GM21390 (cell line): ENCODE data around the gene OOSP4A.

Experiments used
- ATAC-seq: cut with Tn5 transposase; IDR thresholded peaks from one replicate; pipeline ENCODE4 v1.9.1; 2021; ENCODE audit not compliant: unreplicated experiment

Gene OOSP4A

DNA sequence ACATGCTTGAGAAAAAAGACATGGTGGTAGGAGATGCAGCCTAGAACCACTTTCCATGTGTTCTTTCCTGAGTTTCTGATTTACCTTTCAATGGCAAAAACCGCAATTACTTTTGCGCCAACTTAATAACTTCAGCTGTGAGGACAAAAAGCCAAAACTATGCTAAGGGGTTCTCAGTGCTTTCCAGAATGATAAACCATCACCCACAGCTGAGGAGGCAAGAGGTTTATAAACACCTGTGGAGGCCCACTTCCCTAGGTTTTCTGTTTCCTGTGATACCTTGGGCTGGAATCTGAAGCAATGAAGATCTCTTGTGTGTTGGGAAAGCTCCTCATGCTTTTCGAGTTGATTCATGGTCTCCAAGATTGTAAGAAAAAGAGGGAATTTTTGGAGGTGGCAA is at the start of gene OOSP4A:
Gene OOSP4A, plus strand, starts transcription at position 301 of the 400 bp plus-strand sequence. Its CDS starts 0 bp downstream, at position 301.
- no peak for ATAC-seq

DNA sequence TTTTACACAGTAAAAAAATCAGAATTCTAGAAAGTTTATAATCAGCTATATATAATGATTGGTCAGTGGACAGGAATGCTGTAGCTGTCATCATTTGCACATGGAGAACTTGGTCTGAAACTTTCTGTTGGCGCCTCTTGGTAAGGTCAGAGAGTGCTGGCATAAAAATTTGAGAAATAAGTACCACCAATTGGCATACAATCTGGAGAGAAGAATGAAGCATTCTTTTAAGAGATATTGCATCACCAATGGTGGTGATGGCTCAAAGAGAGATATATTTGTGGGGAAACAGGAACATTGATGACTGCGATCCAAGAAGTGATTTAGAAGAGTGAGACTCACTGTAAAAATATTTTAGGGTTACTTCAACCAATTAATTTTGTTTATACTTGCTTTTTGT is 45.4 kb upstream of the OOSP4A start:
- ATAC-seq, result no peak

DNA sequence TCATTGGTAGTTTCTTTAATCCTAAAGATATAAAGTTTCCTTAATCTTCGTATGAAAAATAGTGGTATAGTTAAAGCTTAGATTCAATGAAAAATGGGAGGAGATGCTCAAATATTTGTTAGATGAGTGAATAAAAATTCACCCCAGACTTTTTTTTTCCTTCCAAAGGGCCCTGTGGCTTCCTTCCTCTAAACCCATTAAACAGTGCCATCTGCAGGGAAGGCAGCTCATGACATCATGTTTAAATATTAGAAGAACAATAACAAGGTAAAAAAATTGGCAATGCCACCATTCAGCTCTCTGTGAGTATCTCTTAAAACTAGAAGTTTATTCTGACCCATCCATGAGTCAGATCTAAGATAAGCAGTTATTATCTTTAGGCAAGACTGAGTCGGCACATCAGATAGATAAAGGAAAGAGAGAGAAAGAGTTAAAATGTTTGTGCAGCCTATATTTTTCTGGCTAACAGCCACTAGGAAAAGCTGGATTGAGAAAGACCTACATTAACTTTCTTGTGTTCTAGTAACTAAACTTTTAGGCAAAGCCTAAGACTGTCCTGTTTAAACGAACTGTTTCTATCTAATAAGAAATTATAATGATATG is 44.7 kb upstream of the OOSP4A start:
- no peak for ATAC-seq

DNA sequence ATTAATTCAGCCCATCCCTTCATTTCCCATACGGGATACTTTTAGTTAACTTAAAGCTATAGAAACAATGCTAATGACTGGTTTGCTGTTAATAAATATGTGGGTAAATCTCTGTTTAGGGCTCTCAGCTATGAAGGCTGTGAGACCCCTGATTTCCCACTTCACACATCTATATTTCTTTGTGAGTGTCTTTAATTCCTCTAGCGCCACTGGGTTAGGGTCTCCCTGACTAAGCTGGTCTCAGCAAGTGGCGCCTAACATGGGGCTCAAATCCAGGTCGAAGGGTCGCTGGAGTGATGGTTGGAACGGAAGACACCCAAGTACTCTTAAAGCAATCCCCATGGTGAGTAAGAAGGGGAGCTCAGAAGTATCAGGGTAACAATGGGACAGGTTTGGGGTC is 40.0 kb upstream of the OOSP4A start:
- no peak for ATAC-seq

DNA sequence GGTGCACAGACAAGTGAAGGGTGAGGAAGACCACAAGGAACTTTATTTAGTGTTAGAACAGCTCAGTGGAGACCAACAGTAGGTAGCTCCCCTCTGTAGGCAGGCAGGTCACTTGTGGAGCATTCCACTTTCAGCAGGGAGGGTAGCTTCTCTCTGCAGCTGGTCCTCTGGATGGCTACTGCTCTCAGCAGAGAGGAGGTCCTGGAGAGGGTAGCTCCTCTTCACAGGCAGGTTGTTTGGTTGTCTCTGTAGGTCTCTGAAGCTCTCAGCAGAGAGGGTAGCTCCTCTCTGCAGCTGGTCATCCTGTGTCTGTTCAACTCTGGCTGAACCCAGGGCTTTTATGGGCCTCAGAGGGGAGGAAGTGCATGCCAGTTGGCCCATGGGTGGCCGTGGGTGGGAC is 32.1 kb upstream of the OOSP4A start:
- no peak for ATAC-seq

DNA sequence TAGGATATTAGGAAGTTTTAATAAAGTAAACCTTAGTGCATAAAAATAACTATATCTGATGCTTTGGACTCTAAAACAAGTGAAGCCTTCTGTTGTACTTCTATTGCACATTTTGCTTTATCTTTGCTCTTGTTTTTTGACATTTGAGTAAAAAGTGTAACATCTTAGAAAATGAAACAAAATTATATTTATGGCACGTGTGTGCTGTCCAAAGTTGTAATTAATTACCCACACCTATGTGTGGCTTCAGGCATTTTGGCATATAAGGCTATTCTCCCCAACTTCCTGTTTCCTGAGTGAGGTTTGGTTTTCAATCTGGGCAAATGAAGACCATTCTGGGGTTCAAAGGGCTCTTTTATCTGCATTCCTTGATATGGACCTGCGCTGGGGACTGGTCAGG is 25.7 kb upstream of the OOSP4A start, which contains the start of gene OOSP1:
Gene OOSP1, plus strand, starts transcription at position 301 of the 400 bp plus-strand sequence. Its CDS starts 23 bp downstream, at position 324.
- no peak for ATAC-seq

DNA sequence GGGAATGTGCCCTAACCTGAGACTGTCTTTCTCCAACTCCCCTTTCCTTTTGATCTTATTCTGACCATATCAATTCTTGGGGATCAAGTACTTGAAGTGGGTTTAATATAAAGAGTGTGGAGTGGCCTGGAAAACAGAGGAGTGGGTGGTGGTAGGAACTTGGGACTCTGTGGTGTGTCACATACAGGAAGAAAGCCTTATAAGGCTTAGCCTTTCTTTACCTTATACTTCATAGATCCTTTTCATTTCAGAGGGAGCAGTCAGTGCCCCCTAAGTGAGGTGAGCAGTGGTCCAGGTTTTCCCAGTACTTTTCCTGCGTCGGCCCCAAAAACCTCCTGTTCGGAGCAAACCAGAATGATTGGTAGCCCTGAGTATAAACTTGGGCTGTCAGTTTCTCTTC is 25.1 kb upstream of the OOSP4A start:
- no peak for ATAC-seq

DNA sequence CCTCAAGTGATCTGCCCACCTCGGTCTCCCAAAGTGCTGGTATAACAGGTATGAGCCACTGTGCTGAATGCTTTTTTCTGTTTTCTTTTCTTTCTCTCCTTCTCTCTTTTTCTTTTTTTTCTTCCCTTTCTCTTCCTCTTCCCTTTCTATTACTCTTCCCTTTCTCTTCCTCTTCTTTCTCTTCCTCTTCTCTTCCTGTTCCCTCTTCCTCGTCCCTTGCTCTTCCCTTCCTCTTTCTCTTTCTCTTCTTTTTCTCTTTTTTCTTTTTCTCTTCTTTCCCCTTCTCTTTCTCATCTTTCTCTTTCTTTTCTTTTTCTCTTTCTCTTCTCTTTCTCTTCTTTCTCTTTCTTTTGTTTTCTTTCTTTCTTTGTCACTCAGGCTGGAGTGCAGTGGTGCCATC is 24.4 kb upstream of the OOSP4A start:
- ATAC-seq, result no peak

DNA sequence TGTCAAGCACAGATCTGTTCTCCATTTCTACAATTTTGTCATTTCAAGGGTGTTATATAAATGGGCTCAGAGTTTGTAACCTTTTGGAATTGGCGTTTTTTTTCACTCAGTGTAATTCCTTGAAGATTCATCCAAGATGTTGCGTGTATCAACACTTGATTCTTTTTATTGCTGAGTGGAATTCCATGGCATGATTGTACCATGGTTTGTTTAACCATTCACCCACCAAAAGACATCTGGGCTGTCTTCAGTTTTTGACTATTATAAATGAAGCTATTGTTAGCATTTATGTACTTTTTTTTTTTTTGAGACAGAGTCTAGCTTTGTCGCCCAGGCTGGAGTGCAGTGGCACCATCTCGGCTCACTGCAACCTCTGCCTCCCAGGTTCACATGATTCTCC is 22.7 kb upstream of the OOSP4A start:
- no peak for ATAC-seq

DNA sequence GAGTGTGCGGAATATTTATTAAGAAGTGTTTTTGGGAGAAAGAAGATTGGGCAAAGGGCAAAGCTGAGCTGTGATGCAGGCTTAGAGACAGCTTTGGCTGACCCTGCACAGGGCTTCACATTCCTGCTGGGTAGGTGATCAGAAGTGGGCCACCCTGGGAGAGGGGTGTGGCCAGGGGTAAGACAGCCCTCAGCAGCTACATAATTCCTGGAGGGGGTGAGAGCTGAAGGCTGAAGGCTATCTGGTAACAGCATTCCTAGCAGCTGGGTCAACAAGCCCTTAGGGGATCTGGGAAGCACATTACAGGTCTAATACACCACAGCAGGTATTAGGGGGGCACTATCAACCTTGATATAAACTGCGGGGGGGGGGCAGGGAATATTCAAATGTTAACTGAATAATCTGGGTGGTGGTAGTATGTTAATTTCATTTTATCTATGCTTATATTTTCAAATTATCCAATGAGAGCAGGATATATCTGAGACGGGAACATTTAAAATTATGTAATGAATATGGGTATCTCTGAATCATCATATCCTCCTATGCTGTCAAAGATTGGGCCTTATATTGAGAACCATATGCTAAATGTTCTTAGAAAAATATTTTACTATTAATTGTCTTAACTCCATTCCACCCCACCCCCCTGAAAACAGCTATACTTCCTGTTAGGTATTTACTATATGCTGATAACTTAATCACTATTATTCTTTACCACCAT is 19.7 kb upstream of the OOSP4A start:
- ATAC-seq, result no peak

DNA sequence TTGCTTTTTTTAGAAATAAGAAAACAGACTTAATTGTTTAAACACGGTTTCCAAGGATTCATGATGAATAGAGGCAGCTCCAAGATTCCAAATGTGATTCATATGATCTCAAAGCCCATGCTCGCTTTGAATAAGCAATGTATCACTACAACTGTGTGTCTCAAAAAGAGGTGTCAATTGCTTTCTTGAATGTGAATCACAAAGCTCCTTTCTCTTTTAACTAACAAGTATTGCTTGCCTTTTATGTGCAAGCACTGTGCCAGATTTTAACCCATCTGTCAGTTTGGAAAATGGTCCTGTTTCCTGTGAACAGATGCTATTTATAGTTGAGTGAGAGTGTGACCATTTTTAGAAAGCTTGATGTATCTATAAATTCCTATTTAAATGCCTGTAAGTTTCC is 19.1 kb upstream of the OOSP4A start:
- no peak for ATAC-seq

DNA sequence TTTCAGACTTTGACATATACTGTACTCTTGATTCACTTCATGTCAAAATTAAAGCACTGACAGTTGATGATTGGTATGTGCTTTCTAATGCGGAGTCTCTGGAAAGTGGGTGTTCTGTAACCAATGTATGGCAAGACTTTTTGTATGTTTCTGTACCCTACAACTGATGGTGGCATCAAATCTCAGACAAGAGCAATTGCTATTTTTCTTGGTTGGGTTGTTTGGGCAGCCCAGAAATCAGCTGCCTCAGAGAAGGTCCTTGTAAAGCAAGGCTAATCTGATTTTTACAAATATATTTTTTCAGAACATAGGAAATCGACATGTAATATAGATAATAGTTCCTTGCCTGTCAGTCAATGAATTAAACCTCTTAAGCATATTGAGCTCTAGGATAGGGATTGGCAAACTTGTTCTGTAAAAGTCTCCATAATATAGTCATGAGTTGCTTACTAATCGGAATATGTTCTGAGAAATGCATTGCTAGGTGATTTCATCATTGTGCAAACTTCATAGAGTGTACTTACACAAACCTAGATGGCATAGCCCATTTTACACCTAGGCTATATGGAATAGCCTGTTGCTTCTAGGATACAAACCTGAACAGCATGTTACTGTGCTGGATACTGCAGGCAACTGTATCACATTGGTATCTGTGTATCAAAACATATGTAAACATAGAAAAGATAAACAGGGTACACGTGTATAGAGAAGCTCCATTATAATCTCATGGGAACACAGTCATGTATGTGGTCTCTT is 10.2 kb upstream of the OOSP4A start:
- ATAC-seq, result no peak

DNA sequence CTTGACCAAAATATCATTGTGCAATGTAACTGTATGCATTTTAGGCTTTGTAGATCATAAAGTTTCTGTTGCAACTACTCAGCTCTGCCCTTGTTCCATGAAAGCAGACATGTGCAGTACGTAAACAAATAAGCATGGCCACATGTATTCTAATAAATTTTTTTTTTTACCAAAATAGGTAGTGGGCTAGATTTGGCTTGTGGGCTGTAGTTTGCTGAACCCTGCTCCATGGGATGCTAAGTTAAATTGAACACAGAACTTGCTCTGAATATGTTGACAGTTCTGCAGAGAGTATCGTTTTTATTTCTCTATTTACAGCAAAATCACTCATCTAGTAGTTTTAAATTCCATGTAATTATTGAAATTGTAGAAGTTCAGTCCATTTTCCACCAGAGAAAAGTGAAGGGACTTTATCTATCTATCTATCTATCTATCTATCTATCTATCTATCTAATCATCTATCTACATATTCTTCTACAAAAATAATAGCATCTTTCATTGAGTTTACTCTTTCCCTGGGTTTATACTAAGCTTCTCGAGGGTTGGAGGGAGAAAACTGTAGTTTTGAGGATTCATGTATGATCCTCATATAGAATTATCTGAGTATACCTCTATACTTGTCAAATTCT is 9.5 kb upstream of the OOSP4A start:
- ATAC-seq, result no peak

DNA sequence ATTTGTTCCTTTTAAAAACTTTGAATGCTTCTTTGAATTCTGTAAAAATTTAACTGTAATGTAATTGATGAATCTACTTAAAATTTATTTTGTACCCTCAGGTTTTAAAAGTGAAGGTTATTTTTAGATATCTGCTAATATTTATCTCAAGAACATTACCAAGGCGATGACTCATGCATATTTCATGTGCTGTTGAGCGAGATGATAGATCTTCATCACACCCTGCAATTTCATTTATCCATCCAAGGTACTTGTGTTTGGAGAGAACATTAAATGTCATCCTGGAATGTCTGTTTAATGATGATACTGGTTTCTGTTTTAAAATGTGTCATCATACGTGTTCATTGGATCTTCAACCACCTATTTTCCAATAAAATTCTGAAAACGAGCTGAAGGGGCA is 6.7 kb upstream of the OOSP4A start:
- no peak for ATAC-seq

DNA sequence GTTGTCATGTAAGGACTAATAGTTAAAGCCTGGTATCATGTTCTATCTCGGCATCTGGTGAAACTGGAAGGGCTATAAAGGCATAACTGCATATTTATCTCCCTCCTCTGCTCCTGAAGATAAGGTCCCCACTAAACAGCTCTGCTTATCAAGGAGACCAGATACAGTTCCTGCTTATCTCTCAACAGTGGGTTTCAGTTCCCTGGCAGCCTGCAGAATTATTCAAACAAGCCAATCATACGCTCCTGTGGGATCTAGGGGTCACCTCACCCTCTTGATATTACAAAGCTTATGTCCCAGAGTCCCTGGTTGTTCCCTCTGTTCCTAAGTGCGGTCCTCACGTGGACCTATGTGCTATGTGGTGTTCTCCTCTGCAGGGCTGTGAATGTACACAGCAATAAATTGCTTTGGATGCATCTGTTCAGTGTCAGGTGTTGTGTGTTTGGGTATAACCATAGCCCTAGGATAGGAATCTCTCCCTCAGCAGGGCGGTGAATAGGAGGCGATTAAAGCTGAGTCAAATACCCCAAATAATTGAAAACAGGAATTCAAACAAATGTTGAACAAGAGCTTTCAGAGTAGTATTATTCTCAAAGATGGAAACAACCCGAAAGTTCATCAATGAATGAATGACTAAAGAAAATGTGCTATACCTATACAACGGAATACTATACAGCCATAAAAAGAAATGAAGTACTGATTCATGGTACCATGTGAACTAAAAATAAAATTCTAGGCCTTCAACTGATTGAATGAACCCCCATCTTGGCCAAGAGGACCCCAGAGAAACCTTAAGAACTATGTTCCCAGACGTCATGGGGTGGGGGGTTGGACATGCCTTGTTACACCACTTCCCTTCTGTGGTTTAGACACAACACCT is 3.1 kb upstream of the OOSP4A start:
- ATAC-seq, result no peak

DNA sequence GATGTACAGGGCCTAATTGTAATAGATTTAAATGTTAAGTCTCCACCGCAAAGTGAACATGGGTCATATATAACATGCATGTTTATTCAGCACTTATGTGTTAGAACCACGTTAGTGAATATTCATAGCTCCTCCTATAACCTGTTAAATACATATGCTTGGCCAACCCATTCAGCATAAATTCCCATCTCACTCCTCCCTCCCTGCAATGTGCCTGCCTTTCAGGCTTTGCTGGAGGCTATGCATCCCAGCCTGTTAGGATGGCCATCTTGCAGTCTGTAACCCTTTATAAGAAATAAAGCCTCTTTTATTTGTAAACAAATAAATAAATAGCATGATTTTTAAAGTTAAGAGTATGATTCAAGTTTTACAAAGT is 1.7 kb upstream of the OOSP4A start:
- ATAC-seq, result no peak

DNA sequence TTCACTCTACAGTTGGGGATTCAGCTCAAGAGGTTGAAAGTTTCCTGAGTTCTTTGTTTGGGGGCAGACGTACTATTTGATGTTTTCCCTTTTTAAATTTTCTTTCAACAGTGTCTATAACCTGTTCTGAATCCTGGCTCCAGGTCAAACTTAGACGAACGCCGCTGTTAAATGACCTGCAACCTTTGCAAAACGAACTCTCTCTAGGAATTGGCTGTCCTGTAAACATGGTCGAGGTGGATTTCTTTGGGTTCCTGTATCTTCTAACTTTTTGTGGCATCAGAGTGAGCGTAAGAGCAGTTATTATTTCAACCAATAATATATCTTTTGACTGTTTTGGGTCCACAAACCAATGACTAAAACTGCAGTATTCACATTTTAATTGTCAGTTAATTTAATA is 1.6 kb downstream of the OOSP4A start:
- no peak for ATAC-seq

DNA sequence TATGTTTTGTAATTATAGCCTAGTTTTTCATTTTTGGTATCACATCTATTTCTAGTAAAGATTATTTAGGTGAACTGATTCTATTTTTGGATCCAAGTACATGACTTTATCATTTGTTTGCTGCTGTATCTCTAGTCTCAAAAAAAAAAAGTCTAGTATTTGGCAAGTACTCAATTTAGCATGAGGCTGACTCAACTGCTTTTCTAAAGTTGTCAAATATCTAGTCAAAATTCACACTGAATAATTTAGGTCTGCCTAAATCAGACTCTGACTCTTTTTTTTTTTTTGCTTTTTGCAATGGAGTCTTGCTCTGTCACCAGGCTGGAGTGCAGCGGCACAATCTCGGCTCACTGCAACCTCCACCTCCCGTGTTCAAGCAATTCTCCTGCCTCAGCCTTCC is 2.4 kb downstream of the OOSP4A start:
- no peak for ATAC-seq

DNA sequence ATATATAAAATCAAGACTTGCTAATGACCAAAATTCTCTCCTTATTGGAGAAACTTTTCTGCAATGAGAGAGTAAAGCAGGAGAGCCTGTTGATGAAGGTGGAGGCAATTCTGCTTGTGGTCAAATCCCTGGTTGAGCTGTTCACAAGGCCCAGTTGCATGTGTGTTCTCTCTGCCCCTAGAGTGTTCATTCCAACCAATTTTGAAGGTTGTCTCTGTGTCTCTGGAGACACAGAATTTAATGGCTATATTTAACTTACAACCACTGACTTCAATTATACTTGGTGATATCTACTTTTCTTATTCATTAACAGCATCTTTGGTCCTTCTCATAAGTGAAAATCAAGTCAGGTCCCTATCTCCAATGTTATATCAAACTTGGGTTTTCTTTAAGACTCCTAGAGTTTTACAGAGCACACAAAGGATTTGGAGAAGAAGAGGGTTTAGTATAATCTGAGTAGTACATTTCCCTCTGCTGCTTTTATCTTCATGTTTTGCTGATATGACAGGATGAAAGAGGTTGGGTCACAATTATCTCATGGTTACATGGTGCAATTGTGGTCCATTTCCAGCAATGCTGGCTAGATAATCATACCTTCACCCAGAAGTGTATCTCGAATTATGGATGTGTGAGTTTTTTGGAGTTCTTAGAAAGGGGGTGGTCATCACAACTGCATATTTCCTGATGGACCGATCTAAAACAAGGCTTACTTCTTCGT is 4.0 kb downstream of the OOSP4A start:
- ATAC-seq, result no peak

DNA sequence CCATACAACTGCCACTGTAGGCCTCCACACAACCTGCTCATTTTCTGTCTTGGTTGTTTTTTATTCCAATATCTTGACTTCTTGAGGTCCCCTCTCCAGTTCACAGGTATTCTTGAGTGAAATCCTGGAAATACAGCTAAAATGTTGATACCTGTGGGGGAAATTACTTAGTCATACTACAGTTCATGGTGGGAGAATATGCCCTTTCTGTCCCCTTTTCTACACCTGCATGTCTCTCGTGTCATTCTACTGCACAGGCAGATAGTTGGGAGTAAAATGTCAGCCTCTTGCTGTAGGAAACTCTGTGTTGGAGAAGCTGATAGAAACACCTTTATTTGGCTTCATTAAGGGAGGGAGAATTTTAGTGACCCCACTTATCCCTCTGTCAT is 4.6 kb downstream of the OOSP4A start:
- ATAC-seq, result no peak
